Skeletal muscle tissue (tissue), 4 donors: Measurements from ENCODE around the gene NOL12. TPM values are rescaled to one million over a fixed set of nuclear protein-coding genes. Genes with fewer than 3 reads are reported as not detected.
A peak's percentile ranks its signal among the peaks of the same experiment; 100 is the strongest.

Experiments used
- H3K27ac ChIP-seq: one replicate; pipeline ENCODE4 v1.7.0; 2013; ENCODE audit warnings: mild to moderate bottlenecking, low read depth, low read length, inconsistent platforms
- H3K27me3 ChIP-seq, 3 donors: one replicate each; pipeline ENCODE4 v1.7.0; 2013; ENCODE audit warnings: low read length in 3 of 3; ENCODE audit not compliant: control insufficient read depth in 3 of 3, insufficient read depth in 3 of 3
- H3K36me3 ChIP-seq, 3 donors: one replicate each; pipeline ENCODE4 v1.7.0; 2013; ENCODE audit warnings: low read length in 3 of 3; ENCODE audit not compliant: control insufficient read depth in 3 of 3, insufficient read depth in 3 of 3
- H3K4me1 ChIP-seq, 3 donors: one replicate each; pipeline ENCODE4 v1.7.0; 2013; ENCODE audit warnings: low read length in 3 of 3, mild to moderate bottlenecking in 3 of 3; ENCODE audit not compliant: control insufficient read depth in 3 of 3, insufficient read depth in 3 of 3
- H3K4me3 ChIP-seq, 3 donors: one replicate each; pipeline ENCODE4 v1.7.0; 2013; ENCODE audit warnings: low read length in 3 of 3
- H3K9ac ChIP-seq, 3 donors: one replicate each; pipeline ENCODE4 v1.7.0; 2013; ENCODE audit warnings: low read length in 3 of 3, mild to moderate bottlenecking in 3 of 3, moderate library complexity in 2 of 3, low read depth in 1 of 3
- H3K9me3 ChIP-seq, 3 donors: one replicate each; pipeline ENCODE4 v1.7.0; 2013; ENCODE audit warnings: low read length in 3 of 3; ENCODE audit not compliant: control insufficient read depth in 3 of 3
- total RNA-seq: library from RNA; depleted of rRNA; stranded (reverse); fragments of >200 nt; gene quantifications from one replicate; pipeline ENCODE4 v1.2.3, GENCODE V29; 2014
- donor health status: Osteomylitis.

NOL12 gene
- total RNA-seq, 1 donor from 2014 or later = 7.8 TPM

GRCh38 chr22:37672920-37673455 is 13.2 kb upstream of the NOL12 start:
- Histone ChIP-seq H3K27me3 (no peaks in the 10 kb centered on the region), H3K27ac (no peak overlapping the region), H3K4me3 (no peak overlapping the region), H3K9me3 (no peaks in the 10 kb centered on the region), H3K4me1 (peaks cover 23 to 32% (median 31%) of the 10 kb centered on the region in 3 donors), H3K9ac (no peak overlapping the region), H3K36me3 (peaks cover 0 to under 1% (median 0%) of the 10 kb centered on the region in 3 donors)

GRCh38 chr22:37674248-37674647 is 11.9 kb upstream of the NOL12 start:
- Histone ChIP-seq H3K4me3 (no peak overlapping the region), H3K9me3 (no peaks in the 10 kb centered on the region), H3K4me1 (peaks cover 26 to 36% (median 35%) of the 10 kb centered on the region in 3 donors), H3K9ac (peak overlapping the region in 1 of 3 donors; percentile 66), H3K27me3 (no peaks in the 10 kb centered on the region), H3K36me3 (peaks cover 0 to 6% (median 3%) of the 10 kb centered on the region in 3 donors), H3K27ac (peak overlapping the region; percentile 94)

GRCh38 chr22:37674951-37675929 is 10.9 kb upstream of the NOL12 start, which contains the start of gene LGALS1:
Gene LGALS1 (plus strand): TSS chr22:37675636. CDS start chr22:37675703, 67 bp downstream.
- H3K9me3 ChIP-seq = no peaks in the 10 kb centered on the region
- H3K9ac ChIP-seq = peak within 1 kb of the TSS; percentile 80 to 87 (median 86)
- H3K4me3 ChIP-seq = peak within 1 kb of the TSS; percentile 82 to 93 (median 83)
- H3K27ac ChIP-seq = peak within 1 kb of the TSS; percentile 94
- H3K27me3 ChIP-seq = no peaks in the 10 kb centered on the region
- peaks cover 26 to 36% (median 35%) of the 10 kb centered on the region in 3 donors for H3K4me1 ChIP-seq
- H3K36me3 ChIP-seq = peaks cover 9 to 13% (median 13%) of the 10 kb centered on the region in 3 donors

- Histone ChIP-seq H3K4me1 (peaks cover 30 to 37% (median 36%) of the 10 kb centered on the region in 3 donors), H3K36me3 (peaks cover 11 to 13% (median 13%) of the 10 kb centered on the region in 3 donors), H3K27ac (peak overlapping the region; percentile 94), H3K4me3 (peak overlapping the region; percentile 82 to 93 (median 83)), H3K9ac (peak overlapping the region; percentile 80 to 87 (median 86)), H3K27me3 (no peaks in the 10 kb centered on the region), H3K9me3 (no peaks in the 10 kb centered on the region)
Measured at GRCh38 chr22:37675930-37676735, 10.0 kb upstream of the NOL12 start.

GRCh38 chr22:37676736-37677492 is 9.2 kb upstream of the NOL12 start:
- peak overlapping the region; percentile 80 to 87 (median 86) for H3K9ac ChIP-seq
- H3K27me3 ChIP-seq = no peaks in the 10 kb centered on the region
- peak overlapping the region; percentile 82 to 93 (median 83) for H3K4me3 ChIP-seq
- H3K27ac ChIP-seq = peak overlapping the region; percentile 94
- no peaks in the 10 kb centered on the region for H3K9me3 ChIP-seq
- peaks cover 33 to 43% (median 41%) of the 10 kb centered on the region in 3 donors for H3K4me1 ChIP-seq
- H3K36me3 ChIP-seq = peaks cover 11 to 13% (median 13%) of the 10 kb centered on the region in 3 donors

GRCh38 chr22:37677493-37677974 is 8.6 kb upstream of the NOL12 start:
- Histone ChIP-seq H3K27me3 (no peaks in the 10 kb centered on the region), H3K4me3 (peak overlapping the region; percentile 62 to 83 (median 82))

GRCh38 chr22:37678372-37678771 is 7.8 kb upstream of the NOL12 start:
- Histone ChIP-seq H3K27ac (no peak overlapping the region), H3K36me3 (peaks cover 11 to 13% (median 13%) of the 10 kb centered on the region in 3 donors), H3K4me3 (no peak overlapping the region), H3K9me3 (no peaks in the 10 kb centered on the region), H3K9ac (no peak overlapping the region), H3K4me1 (peaks cover 33 to 41% (median 33%) of the 10 kb centered on the region in 3 donors), H3K27me3 (no peaks in the 10 kb centered on the region)

More at GRCh38 chr22:37677493-37677974, 8.6 kb upstream of the NOL12 start:
- peaks cover 11 to 13% (median 13%) of the 10 kb centered on the region in 3 donors for H3K36me3 ChIP-seq
- peak overlapping the region in 1 of 3 donors; percentile 20 for H3K9ac ChIP-seq
- peaks cover 33 to 43% (median 36%) of the 10 kb centered on the region in 3 donors for H3K4me1 ChIP-seq
- H3K9me3 ChIP-seq = no peaks in the 10 kb centered on the region
- H3K27ac ChIP-seq = peak overlapping the region; percentile 94

GRCh38 chr22:37679670-37680069 is 6.5 kb upstream of the NOL12 start:
- H3K9me3 ChIP-seq = no peaks in the 10 kb centered on the region
- no peak overlapping the region for H3K27ac ChIP-seq
- H3K9ac ChIP-seq = no peak overlapping the region
- peaks cover 11 to 13% (median 13%) of the 10 kb centered on the region in 3 donors for H3K36me3 ChIP-seq
- H3K27me3 ChIP-seq = no peaks in the 10 kb centered on the region
- H3K4me1 ChIP-seq = peaks cover 28 to 35% (median 28%) of the 10 kb centered on the region in 3 donors
- H3K4me3 ChIP-seq = no peak overlapping the region
